ENCODE data around the gene CD47. TPM values are rescaled to one million over a fixed set of nuclear protein-coding genes. Genes with fewer than 3 reads are reported as not detected.

Gene CD47
- total and polyA plus RNA-seq, 8 donors: 15.9 to 154 (median 79.9) TPM

GRCh38 chr3:108134555-108134880 is 43.7 kb upstream of the CD47 start:
- TF ChIP-seq EP300 (IDR thresholded peaks at IDR 0.05) (no peak), POLR2AphosphoS5 (IDR thresholded peaks at IDR 0.05) (no peak), POLR2A (IDR thresholded peaks at IDR 0.05) (no peak), CTCF (IDR thresholded peaks at IDR 0.05) (no peak)
- intact Hi-C loops (cut with DNase I; ENCODE audit: low total_unique reads): no loop called here

GRCh38 chr3:108133858-108134554 is 43.2 kb upstream of the CD47 start:
- DNase-seq: no peak
- no peaks in the 10 kb centered on the region for H3K9me3 ChIP-seq
- no peak for TF ChIP-seq POLR2AphosphoS5 (IDR thresholded peaks at IDR 0.05)
- intact Hi-C loops (cut with DNase I; ENCODE audit: low total_unique reads): no loop called here
- 57 to 68% (median 62%) methylated on average over 5 of the region's 5 CpGs for WGBS, 5 donors
- no peaks in the 10 kb centered on the region for H3K36me3 ChIP-seq
- peaks cover 4 to 40% (median 12%) of the 10 kb centered on the region in 4 donors for H3K4me1 ChIP-seq
- H3K4me3 ChIP-seq: no peak overlapping the region
- H3K27me3 ChIP-seq: no peaks in the 10 kb centered on the region
- peak overlapping the region in 2 of 5 donors; percentile 70 to 74 for H3K27ac ChIP-seq

More at GRCh38 chr3:108134555-108134880, 43.7 kb upstream of the CD47 start:
- no peaks in the 10 kb centered on the region for H3K27me3 ChIP-seq
- peak overlapping the region in 1 of 5 donors; percentile 74 for H3K27ac ChIP-seq
- no peaks in the 10 kb centered on the region for H3K9me3 ChIP-seq
- H3K36me3 ChIP-seq: no peaks in the 10 kb centered on the region
- 57 to 75% (median 64%) methylated on average over 1 of the region's 1 CpG for WGBS, 5 donors
- peaks cover 4 to 40% (median 12%) of the 10 kb centered on the region in 4 donors for H3K4me1 ChIP-seq
- H3K4me3 ChIP-seq: no peak overlapping the region
- DNase-seq: no peak

- intact Hi-C loops (cut with DNase I; ENCODE audit: low total_unique reads): no loop called here
- no peaks in the 10 kb centered on the region for H3K36me3 ChIP-seq
- H3K4me3 ChIP-seq: no peak overlapping the region
- DNase-seq: no peak
- peaks cover 4 to 41% (median 12%) of the 10 kb centered on the region in 4 donors for H3K4me1 ChIP-seq
- no peaks in the 10 kb centered on the region for H3K9me3 ChIP-seq
- H3K27me3 ChIP-seq: no peaks in the 10 kb centered on the region
- no peak for TF ChIP-seq POLR2AphosphoS5 (IDR thresholded peaks at IDR 0.05)
- no peak for TF ChIP-seq EP300 (IDR thresholded peaks at IDR 0.05)
- TF ChIP-seq POLR2A (IDR thresholded peaks at IDR 0.05): no peak
- no peak for TF ChIP-seq CTCF (IDR thresholded peaks at IDR 0.05)
- H3K27ac ChIP-seq: peak overlapping the region in 3 of 5 donors; percentile 25 to 74 (median 70)
Observed at GRCh38 chr3:108133048-108133369, 42.2 kb upstream of the CD47 start.

GRCh38 chr3:108131475-108132134 is 40.8 kb upstream of the CD47 start:
- TF ChIP-seq POLR2AphosphoS5 (IDR thresholded peaks at IDR 0.05): no peak
- Histone ChIP-seq H3K27me3 (no peaks in the 10 kb centered on the region), H3K4me3 (no peak overlapping the region), H3K27ac (peak overlapping the region in 3 of 5 donors; percentile 45 to 74 (median 70)), H3K4me1 (peaks cover 10 to 54% (median 12%) of the 10 kb centered on the region in 4 donors), H3K9me3 (no peaks in the 10 kb centered on the region), H3K36me3 (no peaks in the 10 kb centered on the region)
- WGBS, 5 donors: 75 to 90% (median 86%) methylated on average over 9 of the region's 9 CpGs
- intact Hi-C loops (cut with DNase I; ENCODE audit: low total_unique reads): no loop called here
- no peak for DNase-seq

- no peaks in the 10 kb centered on the region for H3K27me3 ChIP-seq
- H3K4me1 ChIP-seq: peaks cover 10 to 56% (median 13%) of the 10 kb centered on the region in 4 donors
- TF ChIP-seq CTCF (IDR thresholded peaks at IDR 0.05) (no peak), POLR2AphosphoS5 (IDR thresholded peaks at IDR 0.05) (no peak), EP300 (IDR thresholded peaks at IDR 0.05) (no peak), POLR2A (IDR thresholded peaks at IDR 0.05) (no peak)
- peak overlapping the region in 1 of 5 donors; percentile 70 for H3K27ac ChIP-seq
- H3K9me3 ChIP-seq: no peaks in the 10 kb centered on the region
- DNase-seq: no peak
- H3K36me3 ChIP-seq: no peaks in the 10 kb centered on the region
- no peak overlapping the region for H3K4me3 ChIP-seq
- intact Hi-C loops (cut with DNase I; ENCODE audit: low total_unique reads): no loop called here
Observed at GRCh38 chr3:108130701-108131474, 40.1 kb upstream of the CD47 start.

All from stomach (tissue), 9 donors.